GM06990 (cell line): ENCODE results near the gene TNNT3.

Experiments
- DNase-seq: peaks from one replicate; pipeline ENCODE4 v3.0.0-alpha.2; 2011; ENCODE audit not compliant: insufficient read length; ENCODE audit errors: extremely low read depth
- H3K27me3 ChIP-seq: replicated peaks from 2 replicates; pipeline ENCODE4 v1.6.0; 2011; ENCODE audit warnings: low read length; ENCODE audit not compliant: control insufficient read depth, insufficient read depth
- H3K36me3 ChIP-seq: 2 replicates; pipeline ENCODE4 v1.5.1; 2011; ENCODE audit warnings: low read length; ENCODE audit not compliant: control insufficient read depth, insufficient read depth
- H3K4me3 ChIP-seq: replicated peaks from 2 replicates; pipeline ENCODE4 v1.5.1; 2011; ENCODE audit warnings: low read depth, mild to moderate bottlenecking, control low read depth, low read length
- CTCF ChIP-seq: IDR thresholded peaks from 2 replicates; pipeline ENCODE4 v1.5.1; 2011; ENCODE audit warnings: low read length, control low read depth, mild to moderate bottlenecking, inconsistent platforms; ENCODE audit not compliant: insufficient read depth, poor library complexity, severe bottlenecking

TNNT3 gene

GRCh38 chr11:1975185-1975584 is 55.7 kb downstream of the TNNT3 start:
- no peak for TF ChIP-seq CTCF

GRCh38 chr11:1978720-1979473 is 59.4 kb downstream of the TNNT3 start:
- DNase-seq: no peak
- Histone ChIP-seq H3K4me3 (no peak overlapping the region), H3K27me3 (no peaks in the 10 kb centered on the region), H3K36me3 (no peaks in the 10 kb centered on the region)
- TF ChIP-seq CTCF: no peak

More at GRCh38 chr11:1975185-1975584, 55.7 kb downstream of the TNNT3 start:
- no peak for DNase-seq
- H3K4me3 ChIP-seq: no peak overlapping the region
- H3K36me3 ChIP-seq: no peaks in the 10 kb centered on the region
- no peaks in the 10 kb centered on the region for H3K27me3 ChIP-seq

DNA sequence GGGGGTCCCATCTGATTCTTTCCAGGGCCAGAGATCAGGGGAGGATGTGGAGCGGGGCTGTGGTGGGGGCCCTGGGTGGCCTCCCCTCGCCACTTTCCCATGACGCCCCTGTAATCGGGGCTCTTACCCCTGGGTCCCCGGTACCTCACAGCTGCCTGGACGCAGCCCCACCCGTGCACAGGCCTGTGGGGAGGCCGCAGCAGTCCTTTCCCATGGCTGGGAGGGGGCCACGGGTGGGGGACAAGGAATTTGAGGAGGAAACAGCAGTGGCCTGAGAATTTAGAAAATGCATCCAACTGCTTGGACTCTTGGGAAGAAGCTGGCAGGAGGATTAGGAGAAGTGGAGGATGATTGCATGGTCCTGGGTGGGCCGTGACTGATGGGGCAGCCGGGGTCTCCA is 60.1 kb downstream of the TNNT3 start:
- no peaks in the 10 kb centered on the region for H3K36me3 ChIP-seq
- H3K27me3 ChIP-seq: no peaks in the 10 kb centered on the region
- TF ChIP-seq CTCF: no peak
- H3K4me3 ChIP-seq: no peak overlapping the region
- DNase-seq: no peak

DNA sequence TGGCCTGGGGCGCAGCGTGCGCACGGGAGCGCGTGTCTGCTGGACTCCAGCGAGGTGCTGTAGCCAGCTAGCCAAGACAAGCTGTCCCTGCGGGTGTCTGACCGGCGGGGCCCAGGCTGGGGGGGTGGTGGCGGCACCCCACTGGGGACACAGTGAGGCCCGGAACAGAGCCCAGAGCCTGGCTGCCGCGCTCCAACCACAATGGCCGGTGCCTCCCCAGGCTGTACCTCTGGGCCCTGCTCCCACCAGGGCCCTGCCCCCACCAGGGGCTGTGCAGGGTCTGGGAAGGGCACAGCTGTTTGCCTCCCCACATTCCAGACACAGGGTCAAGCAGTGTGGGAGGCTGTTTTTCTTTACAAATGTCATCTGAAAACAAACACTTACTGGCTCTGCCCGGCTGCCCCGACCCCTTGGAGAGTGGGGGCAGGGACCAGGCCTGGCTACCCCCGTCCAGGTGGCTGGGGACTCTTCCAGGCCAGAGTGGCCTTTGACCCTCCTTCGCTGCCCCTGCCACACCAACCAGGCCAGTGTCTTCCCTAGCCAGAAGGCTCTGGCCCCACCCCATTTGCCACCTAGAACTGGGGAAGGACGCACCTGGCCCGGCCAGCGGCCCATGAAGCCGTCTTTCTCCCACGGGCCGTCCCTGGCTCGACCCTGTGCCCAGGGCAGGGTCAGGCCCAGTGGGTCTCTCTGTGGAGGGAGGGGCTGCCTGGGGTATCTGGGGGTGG is 63.5 kb downstream of the TNNT3 start:
- DNase-seq: no peak
- no peaks in the 10 kb centered on the region for H3K36me3 ChIP-seq
- no peak overlapping the region for H3K4me3 ChIP-seq
- H3K27me3 ChIP-seq: no peaks in the 10 kb centered on the region
- no peak for TF ChIP-seq CTCF

- Histone ChIP-seq H3K4me3 (no peak overlapping the region), H3K36me3 (no peaks in the 10 kb centered on the region), H3K27me3 (no peaks in the 10 kb centered on the region)
- no peak for DNase-seq
- no peak for TF ChIP-seq CTCF
These were observed 64.1 kb downstream of the TNNT3 start for GRCh38 chr11:1983601-1983961.
